GM21390 (cell line): Measurements from ENCODE around the gene DDX10.
"Not testable (repeated sequence)": the region's sequence is repeated elsewhere in the genome, so short reads cannot be mapped to it uniquely, and the experiment has no call there.

ENCODE experiments used
- ATAC-seq: cut with Tn5 transposase; IDR thresholded peaks from one replicate; pipeline ENCODE4 v1.9.1; 2021; ENCODE audit not compliant: unreplicated experiment

DDX10 gene

DNA sequence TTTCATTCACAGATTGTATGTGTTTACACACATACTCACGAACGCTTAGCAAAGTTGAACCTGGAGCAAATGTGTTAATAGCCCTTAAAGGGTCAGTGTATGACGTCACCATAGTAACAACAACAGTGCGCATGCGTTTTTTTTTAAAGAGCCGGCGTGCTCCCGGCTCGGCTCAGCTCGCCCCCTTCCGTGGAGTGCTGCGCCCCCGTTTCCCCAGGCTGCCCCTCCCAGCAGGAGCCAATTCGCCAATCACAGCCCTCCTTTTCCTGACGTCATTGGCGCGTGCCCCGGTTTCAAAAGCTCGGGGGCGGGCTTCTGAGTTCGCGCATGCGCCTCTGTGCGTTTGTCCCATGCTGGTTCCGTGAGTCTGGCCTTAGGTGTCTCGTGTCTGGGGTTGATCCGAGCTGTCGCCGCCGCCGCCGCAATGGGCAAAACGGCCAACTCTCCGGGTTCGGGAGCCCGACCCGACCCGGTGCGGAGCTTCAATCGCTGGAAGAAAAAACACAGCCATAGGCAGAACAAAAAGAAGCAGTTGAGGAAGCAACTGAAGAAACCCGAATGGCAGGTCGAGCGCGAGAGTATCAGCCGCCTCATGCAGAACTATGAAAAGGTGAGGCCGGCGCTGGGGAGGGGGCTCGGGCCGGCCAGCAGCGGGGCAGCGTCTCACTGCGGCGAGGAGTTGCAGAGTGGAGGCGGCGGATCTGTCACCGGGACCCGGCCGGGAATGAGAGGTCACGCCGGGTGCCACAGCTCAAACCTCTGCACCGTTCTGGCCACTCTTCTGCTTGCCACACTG lies at the start of gene DDX10:
Gene DDX10 (plus strand): TSS at position 340 of the 796 bp plus-strand sequence. CDS start 85 bp downstream, at position 425.
- ATAC-seq, result peak; percentile 77

DNA sequence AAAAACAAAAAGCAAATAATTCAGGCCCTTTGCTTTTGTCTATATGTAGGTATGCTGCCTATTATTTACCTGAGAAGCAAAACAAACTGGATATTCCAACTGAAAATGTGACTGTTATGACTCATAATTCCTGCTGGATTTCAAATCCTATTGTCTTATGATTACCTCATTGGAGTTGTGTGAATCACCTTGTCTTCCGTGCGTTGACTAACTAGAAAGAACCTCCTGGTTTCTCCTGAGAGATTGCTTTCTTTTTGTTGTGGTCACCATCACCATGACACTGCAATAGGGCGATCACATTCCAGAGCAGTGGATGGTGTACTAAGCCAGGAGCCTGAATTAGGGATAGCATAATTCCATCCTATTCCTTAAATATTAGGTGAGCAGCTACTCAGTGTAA lies 48.3 kb upstream of the DDX10 start:
- ATAC-seq, result no peak

- no peak for ATAC-seq
Observed at GRCh38 chr11:108617055-108617454, 47.8 kb upstream of the DDX10 start.

DNA sequence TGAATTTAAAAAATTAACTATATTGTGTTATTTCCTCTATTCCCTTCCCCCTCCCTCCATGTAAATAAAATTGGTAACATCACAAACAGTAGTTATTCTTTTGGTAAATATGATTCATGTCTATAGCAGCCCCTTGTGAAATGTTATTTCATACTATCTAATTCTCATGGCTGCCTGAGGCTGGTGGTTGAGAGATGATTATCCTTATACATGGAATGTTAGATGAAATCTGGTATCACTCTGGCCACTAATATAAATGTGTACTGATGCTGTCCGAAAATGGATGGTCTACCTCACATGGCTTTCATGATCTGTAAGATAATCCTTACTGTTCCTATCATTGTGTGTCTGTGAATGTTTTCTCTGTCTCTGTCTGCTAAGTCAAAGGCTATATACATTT lies 46.3 kb upstream of the DDX10 start:
- no peak for ATAC-seq

- ATAC-seq, result peak; percentile 87
Observed at GRCh38 chr11:108620958-108621772, 43.7 kb upstream of the DDX10 start.

- ATAC-seq, result no peak
Observed at GRCh38 chr11:108622341-108622740, 42.5 kb upstream of the DDX10 start.

DNA sequence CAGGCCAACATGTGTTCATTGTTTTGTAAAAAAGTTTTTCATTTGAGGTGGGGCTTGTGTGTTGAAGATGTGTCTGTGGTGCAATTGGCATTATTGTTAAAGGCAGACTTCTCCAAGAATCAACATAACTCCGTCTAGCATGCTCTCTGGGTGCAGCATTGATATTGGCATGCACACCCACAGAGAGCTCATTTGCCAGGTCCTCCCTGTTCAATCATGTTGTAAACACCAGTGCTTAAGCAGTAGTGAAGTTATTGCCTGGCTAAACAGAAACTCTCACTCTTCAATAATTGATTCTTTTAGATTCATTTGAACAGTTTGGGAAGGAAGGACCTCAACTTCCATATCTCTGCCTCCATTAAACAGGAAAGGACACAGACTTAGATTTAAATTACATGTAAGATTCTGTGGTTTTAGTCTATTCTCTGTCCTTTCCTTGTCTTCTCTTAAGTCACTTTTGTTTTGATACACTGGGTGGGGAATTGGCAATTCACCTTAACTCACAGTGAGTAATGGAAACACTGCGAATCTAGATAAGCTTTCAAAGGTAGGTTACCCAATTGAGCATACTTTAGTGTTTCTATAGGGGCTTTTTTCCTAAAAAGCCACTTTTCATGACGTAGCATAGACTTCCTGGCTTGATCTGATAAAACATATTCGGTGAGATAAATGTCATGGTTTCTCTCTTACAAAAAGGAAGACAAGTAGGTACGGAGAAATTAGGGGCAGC lies 40.5 kb upstream of the DDX10 start:
- no peak for ATAC-seq

DNA sequence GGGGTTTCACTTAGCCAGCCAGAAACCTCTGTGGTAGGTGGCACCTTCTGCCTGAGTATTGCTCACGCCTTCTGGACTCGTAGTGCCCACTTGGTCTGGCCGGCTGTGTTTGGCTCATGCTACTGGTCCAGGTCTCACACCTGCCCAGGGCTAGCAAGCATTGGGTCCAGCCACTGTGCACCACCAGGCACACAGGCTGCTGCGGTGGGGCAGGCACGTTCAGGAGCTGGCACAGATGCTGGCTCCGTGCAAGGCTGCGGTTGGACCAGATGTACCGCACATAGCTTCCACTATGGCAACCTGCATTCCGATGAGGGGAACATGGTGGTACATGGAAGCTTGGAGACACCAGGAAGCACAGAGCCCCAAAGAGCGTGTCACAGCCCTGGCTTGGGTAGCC lies 36.5 kb upstream of the DDX10 start:
- no peak for ATAC-seq

GRCh38 chr11:108628812-108629211 lies 36.1 kb upstream of the DDX10 start:
- ATAC-seq, result no peak

GRCh38 chr11:108629274-108629673 lies 35.6 kb upstream of the DDX10 start:
- ATAC-seq, result no peak

DNA sequence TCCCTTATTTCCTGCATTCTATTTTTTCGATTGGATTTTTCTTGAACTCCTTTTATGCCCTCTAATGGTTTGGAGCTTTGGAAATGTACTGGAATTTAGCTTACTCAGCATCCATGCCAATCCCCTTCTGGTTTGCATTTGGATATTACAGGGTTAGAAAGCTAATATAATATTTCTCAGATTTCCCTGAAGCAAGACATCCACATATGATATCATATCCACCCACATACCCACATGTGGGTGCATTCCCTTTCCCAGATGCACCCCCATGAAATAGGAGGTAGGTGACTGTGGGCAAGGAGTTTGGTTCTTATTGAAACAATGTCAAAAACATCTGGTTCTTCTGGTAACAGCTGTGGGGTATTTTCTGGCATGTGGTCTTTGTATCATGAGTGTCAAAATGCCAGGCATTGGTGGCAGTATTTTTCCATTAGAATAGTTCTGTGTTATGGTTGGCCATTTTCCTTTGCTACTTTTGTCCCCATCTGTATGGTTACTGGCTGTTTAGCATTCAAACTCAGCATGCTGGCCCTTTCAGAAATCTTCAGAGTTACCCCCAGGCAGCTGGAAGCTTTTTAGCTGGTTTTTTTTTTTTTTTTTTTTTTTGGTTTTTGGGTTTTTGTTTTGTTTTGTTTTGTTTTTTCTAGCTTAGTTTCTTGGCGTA lies 32.7 kb upstream of the DDX10 start:
- no peak for ATAC-seq

DNA sequence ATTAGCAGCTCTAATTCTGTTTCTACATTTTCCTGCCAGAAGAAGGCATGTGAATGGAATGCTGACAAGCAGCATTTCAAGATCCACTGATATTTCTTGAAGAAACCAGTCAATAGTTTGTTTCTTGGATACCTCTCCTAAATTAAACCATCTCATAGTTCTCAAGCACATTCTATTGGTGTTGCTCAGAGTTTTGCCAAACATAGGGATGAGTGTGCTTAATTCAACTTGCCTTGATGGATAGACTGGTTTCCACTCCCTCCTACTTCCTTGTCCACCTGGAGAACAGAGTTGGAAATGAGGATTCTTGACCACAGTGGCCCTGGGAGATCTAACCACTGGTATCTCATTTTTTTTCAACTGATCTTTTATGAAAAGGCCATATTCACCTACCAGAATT lies 29.8 kb upstream of the DDX10 start:
- no peak for ATAC-seq

GRCh38 chr11:108636222-108636621 lies 28.6 kb upstream of the DDX10 start:
- no peak for ATAC-seq

DNA sequence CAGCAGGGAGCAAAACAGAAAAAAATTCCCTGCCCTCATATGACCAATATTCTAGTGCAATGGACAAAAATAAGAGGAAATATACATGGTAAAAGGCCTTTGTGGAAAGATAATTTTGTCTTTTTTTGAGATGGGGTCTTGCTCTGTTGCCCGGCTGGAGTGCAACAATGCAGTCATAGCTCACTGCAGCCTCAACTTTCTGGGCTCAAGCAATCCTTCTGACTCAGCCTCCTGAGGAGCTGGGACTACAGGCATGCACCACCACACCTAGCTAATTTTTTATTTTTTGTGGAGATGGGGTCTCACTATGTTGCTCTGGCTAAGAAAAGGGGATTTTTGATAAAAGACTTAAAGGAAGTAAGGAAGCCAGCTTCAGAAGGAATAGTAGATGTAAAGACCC lies 25.7 kb upstream of the DDX10 start:
- no peak for ATAC-seq

GRCh38 chr11:108641752-108642151 lies 23.1 kb upstream of the DDX10 start:
- ATAC-seq, result not testable (repeated sequence)

DNA sequence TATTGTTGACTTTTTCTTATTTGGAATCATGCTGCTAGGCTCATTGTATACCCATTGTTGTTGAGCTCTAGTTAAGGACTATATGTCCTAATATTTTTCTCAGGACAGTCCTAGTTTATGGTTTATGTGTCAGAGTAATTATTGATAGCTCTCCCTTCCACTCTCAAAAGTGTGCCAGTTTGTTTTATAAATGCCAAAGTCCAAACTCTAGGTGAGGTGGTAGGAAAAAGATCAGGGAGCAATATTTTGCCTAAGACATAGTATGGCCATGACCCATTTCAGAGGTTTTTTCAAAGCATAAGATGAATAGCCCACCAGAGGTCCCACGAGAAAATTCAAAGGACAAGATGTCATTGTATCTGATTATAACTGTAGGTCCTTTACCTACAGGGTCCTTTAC lies 20.9 kb upstream of the DDX10 start:
- ATAC-seq, result no peak

GRCh38 chr11:108645970-108646369 lies 18.9 kb upstream of the DDX10 start:
- ATAC-seq, result no peak

GRCh38 chr11:108647387-108647700 lies 17.5 kb upstream of the DDX10 start:
- no peak for ATAC-seq

- peak; percentile 87 for ATAC-seq
Observed at GRCh38 chr11:108647701-108648527, 17.0 kb upstream of the DDX10 start.

GRCh38 chr11:108648528-108648885 lies 16.4 kb upstream of the DDX10 start:
- ATAC-seq, result no peak
